Middle frontal gyrus (tissue), 1 donor: Measurements from ENCODE around the gene DIPK1B.

ENCODE experiments used
- DNase-seq: peaks from one replicate; pipeline ENCODE4 v3.0.0-alpha.2; 2015; ENCODE audit warnings: low spot score; ENCODE audit errors: extremely low spot score

DIPK1B gene

GRCh38 chr9:136673088-136673974 is 39.0 kb upstream of the DIPK1B start:
- no peak for DNase-seq

- no peak for DNase-seq
Observed at GRCh38 chr9:136673975-136674785, 38.2 kb upstream of the DIPK1B start.

DNA sequence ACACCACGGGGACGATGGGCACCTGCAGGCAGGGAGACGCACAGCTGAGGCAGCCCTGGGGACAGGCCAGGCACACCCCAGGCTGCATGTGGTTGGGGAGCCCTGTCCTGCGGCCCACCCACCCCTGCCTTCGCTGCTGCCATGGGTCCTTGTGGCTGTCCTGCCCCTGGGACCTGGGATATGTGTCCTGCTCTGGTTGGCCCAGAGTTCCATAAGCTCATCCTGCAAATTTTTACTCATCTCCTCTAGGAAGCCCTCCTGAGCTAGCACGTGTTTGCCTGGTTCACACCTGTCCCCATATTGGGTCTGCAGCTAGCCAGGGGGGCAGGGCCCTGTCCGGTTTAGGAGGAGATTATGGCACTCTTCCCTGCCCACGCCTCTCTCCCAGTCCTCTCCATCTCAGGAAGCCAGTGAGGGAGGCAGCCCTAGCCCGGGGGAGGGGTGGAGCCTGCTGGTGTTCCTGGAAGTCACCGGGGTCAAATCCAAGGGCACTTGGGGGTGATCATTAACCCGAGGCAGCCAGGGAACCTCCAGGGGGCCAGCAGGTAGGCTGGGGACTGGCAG is 37.5 kb upstream of the DIPK1B start:
- DNase-seq, result no peak

GRCh38 chr9:136675477-136676296 is 36.7 kb upstream of the DIPK1B start:
- no peak for DNase-seq

GRCh38 chr9:136676297-136676794 is 36.0 kb upstream of the DIPK1B start:
- no peak for DNase-seq

- DNase-seq, result no peak
Observed at GRCh38 chr9:136676920-136677686, 35.3 kb upstream of the DIPK1B start.

- no peak for DNase-seq
Observed at GRCh38 chr9:136678034-136678433, 34.3 kb upstream of the DIPK1B start.

DNA sequence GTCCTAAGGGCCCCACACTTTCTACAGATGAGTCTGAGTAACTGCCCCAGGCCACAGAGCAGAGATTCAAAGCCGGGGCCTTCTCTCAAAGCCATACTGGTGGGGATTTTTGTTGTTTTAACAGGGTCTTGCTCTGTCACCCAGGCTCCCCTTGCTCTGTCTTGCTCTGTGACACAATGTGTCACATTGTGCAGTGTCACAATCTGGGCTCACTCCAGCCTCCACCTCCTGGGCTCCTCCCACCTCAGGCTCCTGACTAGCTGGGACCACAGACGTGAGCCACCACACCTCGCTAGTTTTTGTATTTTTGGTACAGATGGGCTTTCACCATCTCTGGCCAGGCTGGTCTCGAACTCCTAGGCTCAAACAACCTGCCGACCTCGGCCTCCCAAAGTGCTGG is 33.7 kb upstream of the DIPK1B start:
- DNase-seq, result no peak

DNA sequence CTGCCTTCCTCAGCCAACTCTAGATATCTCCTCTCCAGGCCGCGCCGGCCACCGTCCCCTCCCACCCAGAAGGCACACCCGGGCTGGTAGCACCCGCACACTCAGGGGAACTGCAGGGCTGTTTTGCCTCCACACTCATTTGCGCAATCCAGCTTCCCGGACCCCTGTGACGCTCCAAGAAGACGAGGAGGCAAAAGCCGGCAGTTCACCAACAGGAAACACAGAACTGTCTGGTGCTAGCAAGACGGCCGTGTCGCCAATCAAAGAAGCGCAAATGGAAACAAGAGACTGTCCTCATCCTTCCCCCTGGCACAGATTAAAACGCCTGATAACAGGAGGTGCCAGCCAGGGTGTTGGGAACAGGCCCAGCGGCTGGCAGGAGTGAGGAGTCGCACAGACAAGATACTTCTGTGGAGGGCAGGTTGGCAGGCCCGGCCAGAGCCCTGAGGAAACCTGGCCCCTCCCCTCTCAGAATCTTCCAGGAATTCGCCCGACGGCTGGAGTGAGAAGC is 32.9 kb upstream of the DIPK1B start:
- DNase-seq, result no peak

- no peak for DNase-seq
Observed at GRCh38 chr9:136681029-136681428, 31.3 kb upstream of the DIPK1B start.

DNA sequence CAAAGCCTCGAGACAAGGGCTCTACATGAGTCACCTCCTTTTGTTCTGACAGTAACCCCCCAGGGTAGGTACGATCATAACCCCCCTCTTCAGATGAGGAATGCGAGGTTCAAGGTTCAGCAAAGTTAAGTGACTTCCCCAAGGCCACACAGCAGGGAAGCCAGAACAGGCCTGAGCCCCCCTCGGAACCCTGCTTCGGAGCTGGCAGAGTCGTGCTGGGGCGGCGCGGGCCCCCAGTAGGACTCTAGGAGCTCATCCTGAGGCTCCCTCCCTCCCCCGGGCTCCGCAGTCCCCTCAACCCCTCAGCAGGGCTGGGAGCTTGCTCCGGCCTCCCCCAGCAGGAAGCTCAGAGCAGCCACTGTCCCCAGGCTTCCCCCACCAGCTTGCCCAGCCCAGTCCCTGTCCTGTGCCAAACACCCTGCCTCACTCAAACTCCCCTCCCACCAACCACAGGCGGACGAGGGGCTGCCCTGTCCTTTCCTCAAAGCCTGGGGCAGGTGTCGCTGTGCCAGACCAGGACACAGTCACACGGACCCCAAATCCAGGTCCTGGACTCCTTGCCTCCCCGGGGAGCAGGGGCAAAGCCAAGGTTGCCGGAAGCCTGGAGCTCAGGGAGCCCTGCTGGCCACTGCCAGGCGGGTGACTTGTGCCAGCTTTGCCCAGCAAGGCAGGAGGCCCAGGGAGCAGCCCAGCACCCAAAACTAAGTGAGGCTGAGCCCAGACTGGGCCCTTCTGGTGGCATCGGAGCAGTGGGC is 30.2 kb upstream of the DIPK1B start:
- no peak for DNase-seq

DNA sequence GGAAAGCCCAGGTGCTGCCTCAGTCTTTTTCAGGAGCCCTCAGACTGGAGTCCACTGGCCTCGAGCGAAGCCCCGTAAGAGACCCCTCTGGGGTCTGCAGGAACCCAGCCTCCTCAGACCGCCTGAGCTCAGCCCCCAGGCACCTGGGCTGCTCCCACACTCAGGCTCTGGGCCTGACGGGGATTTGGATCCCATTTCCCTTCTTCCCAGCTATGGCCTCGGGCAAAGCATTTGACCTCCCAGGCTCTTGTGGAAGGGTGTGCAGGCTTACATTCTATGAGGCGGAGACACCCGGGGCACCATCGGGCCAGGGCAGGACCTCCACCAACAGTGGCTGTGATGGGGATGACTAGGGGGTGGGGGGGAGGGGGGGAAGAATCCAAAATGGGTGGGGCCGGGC is 29.7 kb upstream of the DIPK1B start:
- no peak for DNase-seq

DNA sequence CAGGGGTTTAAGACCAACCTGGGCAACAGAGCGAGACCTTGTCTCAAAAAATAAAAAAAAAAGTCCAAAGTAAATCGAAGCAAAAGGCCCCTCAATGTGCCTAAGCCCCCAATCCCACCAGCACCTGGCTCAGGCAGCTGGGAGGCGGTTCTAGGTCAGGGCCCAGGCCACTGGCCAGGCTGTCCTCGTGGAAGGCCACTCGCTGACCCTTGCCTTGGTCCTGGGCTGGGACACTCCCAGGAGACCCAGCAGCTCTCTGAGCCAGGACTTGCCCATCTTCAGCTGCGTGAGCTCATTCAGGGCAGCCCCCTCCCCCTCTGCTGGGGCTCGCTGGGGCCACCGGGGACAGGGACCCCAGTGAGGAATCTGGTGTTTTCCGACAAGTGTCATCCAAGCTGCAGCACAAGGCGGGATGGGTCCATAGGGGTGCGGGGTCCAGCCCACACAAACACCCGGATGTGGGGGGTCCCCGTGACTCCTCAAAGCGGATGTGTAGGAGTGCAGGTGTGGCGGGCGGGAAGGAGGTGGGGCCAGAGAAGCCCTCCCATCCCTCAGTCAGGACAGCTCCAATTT is 29.1 kb upstream of the DIPK1B start:
- DNase-seq, result no peak

DNA sequence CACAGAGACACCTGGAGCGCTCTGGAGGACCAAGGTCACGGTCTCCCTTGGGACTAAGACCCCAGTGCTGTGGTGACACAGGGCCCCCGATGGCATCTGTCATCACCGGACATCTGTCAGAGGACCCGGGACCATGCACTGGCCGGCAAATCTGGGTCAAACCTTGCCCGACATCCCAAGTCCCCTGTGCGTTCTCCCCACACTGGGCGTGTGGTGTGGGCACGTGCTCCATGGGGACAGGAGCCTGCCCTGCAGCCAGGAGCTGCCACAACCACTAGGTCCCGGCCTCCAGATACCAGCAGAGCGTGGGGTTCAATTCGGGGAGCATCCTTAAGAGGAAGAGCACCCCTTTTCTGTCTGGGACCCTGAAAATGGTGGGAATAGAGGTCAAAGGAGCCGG is 28.6 kb upstream of the DIPK1B start:
- DNase-seq, result no peak

- no peak for DNase-seq
Observed at GRCh38 chr9:136684339-136684738, 28.0 kb upstream of the DIPK1B start.

- DNase-seq, result no peak
Observed at GRCh38 chr9:136684799-136685198, 27.6 kb upstream of the DIPK1B start.

- DNase-seq, result no peak
Observed at GRCh38 chr9:136685216-136685615, 27.2 kb upstream of the DIPK1B start.

DNA sequence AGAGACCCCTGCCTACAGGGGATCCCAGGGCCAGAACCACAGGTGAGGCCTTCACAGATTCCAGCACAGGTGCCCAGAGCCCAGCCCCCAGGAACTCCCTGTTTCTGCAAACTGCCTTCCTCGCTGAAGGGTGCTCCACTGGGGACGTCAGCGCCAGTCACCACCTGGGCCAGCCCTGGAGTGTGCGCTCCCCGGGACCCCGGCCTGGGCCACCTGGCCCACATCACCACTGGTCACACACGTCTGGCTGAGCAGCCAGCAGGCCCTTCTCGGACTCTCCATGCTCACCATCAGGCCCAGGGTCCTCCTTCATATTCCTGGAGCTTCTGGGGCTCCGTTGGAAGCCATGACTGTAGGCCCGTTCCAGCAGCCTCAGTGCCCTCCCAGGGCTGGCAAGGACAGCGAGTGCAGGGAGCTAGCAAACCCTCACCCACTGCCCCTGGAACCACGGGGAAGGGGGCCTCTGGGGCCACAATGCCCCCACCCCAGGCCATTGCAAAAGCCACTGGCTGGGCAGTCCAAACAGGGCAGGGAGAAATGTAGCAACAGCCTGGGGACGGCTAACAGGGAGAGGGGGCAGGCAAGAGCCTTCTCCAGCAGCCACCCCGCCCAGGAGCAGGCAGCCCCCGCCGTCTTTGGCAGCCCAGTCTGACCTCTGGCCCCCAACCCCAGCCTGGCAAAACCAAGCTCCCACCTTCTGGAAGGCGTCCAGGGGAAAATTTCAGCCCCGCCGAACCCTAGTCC is 26.4 kb upstream of the DIPK1B start:
- DNase-seq, result no peak

DNA sequence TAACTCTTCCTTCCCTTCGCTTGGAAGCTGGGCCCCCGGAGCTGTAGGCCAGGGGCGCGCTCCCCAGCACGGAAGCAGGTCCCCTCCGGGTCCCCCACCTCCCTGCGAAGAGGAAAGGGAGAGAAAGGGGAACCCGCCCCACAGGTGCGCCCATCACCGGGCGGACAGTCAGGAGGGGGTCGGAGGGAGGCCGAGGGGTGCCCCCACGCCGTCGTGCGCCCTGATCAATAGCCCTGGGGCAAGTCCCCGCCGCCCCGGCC is 25.9 kb upstream of the DIPK1B start:
- no peak for DNase-seq
